ENCODE measurements around the gene PRKCE. TPM values are rescaled to one million over a fixed set of nuclear protein-coding genes. Genes with fewer than 3 reads are reported as not detected.

PRKCE gene
- total RNA-seq, 1 donor from 2014 or later: 24.2 TPM

GRCh38 chr2:45814951-45815621 lies 163.6 kb downstream of the PRKCE start:
- Mint-ChIP-seq H3K27ac (ENCODE audit: unreplicated experiment) (no peak overlapping the region), H3K27me3 (ENCODE audit: unreplicated experiment) (peaks cover 5% of the 10 kb centered on the region)

GRCh38 chr2:45816272-45816671 lies 164.8 kb downstream of the PRKCE start:
- no peaks in the 10 kb centered on the region for H3K9me3 Mint-ChIP-seq (ENCODE audit: unreplicated experiment)
- H3K27ac Mint-ChIP-seq (ENCODE audit: unreplicated experiment): no peak overlapping the region
- H3K4me3 Mint-ChIP-seq (ENCODE audit: unreplicated experiment): no peak overlapping the region
- TF ChIP-seq, protein P1, sequence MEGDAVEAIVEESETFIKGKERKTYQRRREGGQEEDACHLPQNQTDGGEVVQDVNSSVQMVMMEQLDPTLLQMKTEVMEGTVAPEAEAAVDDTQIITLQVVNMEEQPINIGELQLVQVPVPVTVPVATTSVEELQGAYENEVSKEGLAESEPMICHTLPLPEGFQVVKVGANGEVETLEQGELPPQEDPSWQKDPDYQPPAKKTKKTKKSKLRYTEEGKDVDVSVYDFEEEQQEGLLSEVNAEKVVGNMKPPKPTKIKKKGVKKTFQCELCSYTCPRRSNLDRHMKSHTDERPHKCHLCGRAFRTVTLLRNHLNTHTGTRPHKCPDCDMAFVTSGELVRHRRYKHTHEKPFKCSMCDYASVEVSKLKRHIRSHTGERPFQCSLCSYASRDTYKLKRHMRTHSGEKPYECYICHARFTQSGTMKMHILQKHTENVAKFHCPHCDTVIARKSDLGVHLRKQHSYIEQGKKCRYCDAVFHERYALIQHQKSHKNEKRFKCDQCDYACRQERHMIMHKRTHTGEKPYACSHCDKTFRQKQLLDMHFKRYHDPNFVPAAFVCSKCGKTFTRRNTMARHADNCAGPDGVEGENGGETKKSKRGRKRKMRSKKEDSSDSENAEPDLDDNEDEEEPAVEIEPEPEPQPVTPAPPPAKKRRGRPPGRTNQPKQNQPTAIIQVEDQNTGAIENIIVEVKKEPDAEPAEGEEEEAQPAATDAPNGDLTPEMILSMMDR (IDR thresholded peaks at IDR 0.05; ENCODE audit: unreplicated experiment): no peak
- peaks cover 34% of the 10 kb centered on the region for H3K4me1 Mint-ChIP-seq (ENCODE audit: unreplicated experiment)
- DNase-seq (ENCODE audit: low spot score): no peak
- H3K27me3 Mint-ChIP-seq (ENCODE audit: unreplicated experiment): peaks cover 4% of the 10 kb centered on the region
- no peaks in the 10 kb centered on the region for H3K36me3 Mint-ChIP-seq (ENCODE audit: low read depth, unreplicated experiment)

More at GRCh38 chr2:45814951-45815621, 163.6 kb downstream of the PRKCE start:
- Mint-ChIP-seq H3K4me3 (ENCODE audit: unreplicated experiment) (no peak overlapping the region), H3K36me3 (ENCODE audit: low read depth, unreplicated experiment) (no peaks in the 10 kb centered on the region), H3K9me3 (ENCODE audit: unreplicated experiment) (no peaks in the 10 kb centered on the region), H3K4me1 (ENCODE audit: unreplicated experiment) (peaks cover 31% of the 10 kb centered on the region)
- TF ChIP-seq, protein P1 (IDR thresholded peaks at IDR 0.05; ENCODE audit: unreplicated experiment): no peak
- DNase-seq (ENCODE audit: low spot score): no peak

DNA sequence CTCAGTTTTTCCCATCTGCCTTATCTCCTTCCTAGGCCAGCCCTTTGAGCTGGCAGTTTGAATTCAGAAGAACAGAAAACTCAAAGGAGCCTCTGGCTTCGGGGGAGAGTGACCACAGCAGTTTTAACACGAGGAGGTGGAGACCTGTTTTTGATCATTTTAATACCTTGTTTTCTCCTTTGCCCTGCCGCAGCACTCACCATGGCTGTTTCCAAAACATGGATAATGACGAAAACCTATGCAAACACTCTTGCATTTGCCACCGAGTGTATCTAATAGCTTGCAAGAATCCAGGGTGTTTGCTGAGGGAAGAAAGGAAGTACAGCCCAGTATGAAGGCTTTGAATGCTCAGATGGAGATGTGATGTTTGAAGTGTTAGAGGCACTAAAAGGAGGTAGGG lies 167.1 kb downstream of the PRKCE start:
- TF ChIP-seq, protein P1 (IDR thresholded peaks at IDR 0.05; ENCODE audit: unreplicated experiment): no peak
- Mint-ChIP-seq H3K4me1 (ENCODE audit: unreplicated experiment) (peaks cover 20% of the 10 kb centered on the region), H3K36me3 (ENCODE audit: low read depth, unreplicated experiment) (no peaks in the 10 kb centered on the region), H3K27me3 (ENCODE audit: unreplicated experiment) (peaks cover 4% of the 10 kb centered on the region), H3K4me3 (ENCODE audit: unreplicated experiment) (no peak overlapping the region), H3K9me3 (ENCODE audit: unreplicated experiment) (no peaks in the 10 kb centered on the region), H3K27ac (ENCODE audit: unreplicated experiment) (no peak overlapping the region)
- DNase-seq (ENCODE audit: low spot score): no peak

DNA sequence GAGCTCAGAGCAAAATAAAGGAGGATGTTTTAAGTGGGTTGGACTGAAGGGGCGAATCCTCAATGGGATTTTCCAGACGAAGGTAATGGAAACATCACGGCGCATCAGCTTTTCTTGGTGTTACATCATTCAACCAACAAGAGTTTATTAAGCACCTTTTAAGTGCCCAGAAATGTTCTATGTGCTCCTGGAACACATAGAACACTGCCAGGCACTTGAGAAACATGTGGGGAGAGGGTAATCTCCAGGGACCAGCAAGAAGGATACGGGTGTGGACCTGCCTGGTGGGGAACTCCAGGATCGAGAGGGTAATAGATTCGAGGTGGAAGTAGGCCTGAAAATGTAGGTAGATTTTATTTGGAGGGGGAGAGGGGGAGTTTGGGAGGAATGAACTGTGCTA lies 168.6 kb downstream of the PRKCE start:
- H3K36me3 Mint-ChIP-seq (ENCODE audit: low read depth, unreplicated experiment): no peaks in the 10 kb centered on the region
- no peak overlapping the region for H3K27ac Mint-ChIP-seq (ENCODE audit: unreplicated experiment)
- H3K9me3 Mint-ChIP-seq (ENCODE audit: unreplicated experiment): no peaks in the 10 kb centered on the region
- DNase-seq (ENCODE audit: low spot score): no peak
- H3K4me3 Mint-ChIP-seq (ENCODE audit: unreplicated experiment): no peak overlapping the region
- H3K27me3 Mint-ChIP-seq (ENCODE audit: unreplicated experiment): peaks cover 6% of the 10 kb centered on the region
- peaks cover 26% of the 10 kb centered on the region for H3K4me1 Mint-ChIP-seq (ENCODE audit: unreplicated experiment)
- TF ChIP-seq, protein P1 (IDR thresholded peaks at IDR 0.05; ENCODE audit: unreplicated experiment): no peak

GRCh38 chr2:45821558-45822271 lies 170.2 kb downstream of the PRKCE start:
- H3K4me1 Mint-ChIP-seq (ENCODE audit: unreplicated experiment): peaks cover 23% of the 10 kb centered on the region
- no peak for DNase-seq (ENCODE audit: low spot score)
- H3K4me3 Mint-ChIP-seq (ENCODE audit: unreplicated experiment): no peak overlapping the region
- H3K27me3 Mint-ChIP-seq (ENCODE audit: unreplicated experiment): peaks cover 9% of the 10 kb centered on the region
- TF ChIP-seq, protein P1 (IDR thresholded peaks at IDR 0.05; ENCODE audit: unreplicated experiment): no peak
- H3K9me3 Mint-ChIP-seq (ENCODE audit: unreplicated experiment): no peaks in the 10 kb centered on the region
- H3K36me3 Mint-ChIP-seq (ENCODE audit: low read depth, unreplicated experiment): no peaks in the 10 kb centered on the region
- H3K27ac Mint-ChIP-seq (ENCODE audit: unreplicated experiment): no peak overlapping the region

Measured in endothelial cell (in vitro differentiated cells).